Tibial nerve (tissue), 3 donors: ENCODE results near the gene KRT2.

Experiments
- POLR2A ChIP-seq, 2 donors: fragments of 450-650 bp; IDR thresholded peaks; one replicate each; pipeline ENCODE4 v1.6.1; 2017; ENCODE audit warnings: antibody characterized with exemption in 2 of 2, mild to moderate bottlenecking in 2 of 2, moderate library complexity in 2 of 2
- TF ChIP-seq, protein P1 (sequence below), 5 experiments: fragments of 200-600 bp in 3 of 5; fragments of 450-650 bp in 2 of 5; sonication (generic) in 3 of 5; IDR thresholded peaks; one replicate each; pipeline ENCODE4 v1.5.1; 2016 to 2019; ENCODE audit warnings: antibody characterized with exemption in 5 of 5, mild to moderate bottlenecking in 3 of 5, moderate library complexity in 2 of 5

DNA sequence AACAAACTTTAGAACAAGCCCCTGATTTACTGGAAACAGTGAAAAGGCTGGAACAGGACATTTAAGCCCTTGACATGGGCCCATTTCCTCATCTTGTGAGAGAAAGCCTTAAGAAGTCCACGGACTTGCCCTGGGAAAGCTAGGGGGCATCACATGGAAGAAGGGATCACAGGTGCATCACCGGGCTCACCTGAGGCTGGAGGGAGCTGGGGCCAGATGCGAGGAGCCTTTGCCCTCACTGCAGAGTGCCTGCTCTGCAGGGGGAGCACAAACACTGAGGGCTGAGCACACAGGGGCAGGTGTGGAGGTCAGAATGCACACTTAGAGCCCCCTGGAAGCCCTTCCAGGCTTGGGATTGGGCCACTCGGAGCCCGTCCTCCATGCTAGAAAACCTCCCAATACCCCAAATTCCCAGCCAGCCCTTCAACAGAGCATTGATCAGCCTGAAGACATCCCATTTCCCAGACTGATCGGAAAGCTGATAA, 33.4 kb upstream of the KRT2 start:
- TF ChIP-seq, protein P1, sequence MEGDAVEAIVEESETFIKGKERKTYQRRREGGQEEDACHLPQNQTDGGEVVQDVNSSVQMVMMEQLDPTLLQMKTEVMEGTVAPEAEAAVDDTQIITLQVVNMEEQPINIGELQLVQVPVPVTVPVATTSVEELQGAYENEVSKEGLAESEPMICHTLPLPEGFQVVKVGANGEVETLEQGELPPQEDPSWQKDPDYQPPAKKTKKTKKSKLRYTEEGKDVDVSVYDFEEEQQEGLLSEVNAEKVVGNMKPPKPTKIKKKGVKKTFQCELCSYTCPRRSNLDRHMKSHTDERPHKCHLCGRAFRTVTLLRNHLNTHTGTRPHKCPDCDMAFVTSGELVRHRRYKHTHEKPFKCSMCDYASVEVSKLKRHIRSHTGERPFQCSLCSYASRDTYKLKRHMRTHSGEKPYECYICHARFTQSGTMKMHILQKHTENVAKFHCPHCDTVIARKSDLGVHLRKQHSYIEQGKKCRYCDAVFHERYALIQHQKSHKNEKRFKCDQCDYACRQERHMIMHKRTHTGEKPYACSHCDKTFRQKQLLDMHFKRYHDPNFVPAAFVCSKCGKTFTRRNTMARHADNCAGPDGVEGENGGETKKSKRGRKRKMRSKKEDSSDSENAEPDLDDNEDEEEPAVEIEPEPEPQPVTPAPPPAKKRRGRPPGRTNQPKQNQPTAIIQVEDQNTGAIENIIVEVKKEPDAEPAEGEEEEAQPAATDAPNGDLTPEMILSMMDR (IDR thresholded peaks at IDR 0.05) = no peak
- TF ChIP-seq POLR2A (IDR thresholded peaks at IDR 0.05) = no peak
